ENCODE measurements around the gene PRDM15. TPM values are rescaled to one million over a fixed set of nuclear protein-coding genes. Genes with fewer than 3 reads are reported as not detected.

Gene PRDM15
- total and polyA plus RNA-seq, 2 experiments from 2014 or later = 2.3 to 4.2 TPM

- no peak overlapping the region for H2AFZ ChIP-seq
- in situ Hi-C loops (cut with MboI) = no loop called here
- no peaks in the 10 kb centered on the region for H4K20me1 ChIP-seq (ENCODE audit: insufficient read depth)
- H3K9me2 ChIP-seq (ENCODE audit: insufficient read depth) = no peaks in the 10 kb centered on the region
- 0 out of 2 replicates have a peak, but pooled peaks cover 11% of the 10 kb centered on the region for H3F3A ChIP-seq (ENCODE audit: insufficient read depth)
- WGBS, 2 experiments (ENCODE audit: low coverage in 1 of 2, low lambda C conversion rate in 2 of 2, missing lambda C conversion rate in 2 of 2) = 95 to 98% methylated on average over 8 of the region's 8 CpGs
- DNase-seq = no peak
- H3K9ac ChIP-seq = no peak overlapping the region
- TF ChIP-seq EZH2phosphoT487 (IDR thresholded peaks at IDR 0.05; ENCODE audit: insufficient read depth, low read depth) (no peak), EZH2 (IDR thresholded peaks at IDR 0.05; ENCODE audit: insufficient read depth, poor library complexity, severe bottlenecking) (no peak)
- H3K4me3 ChIP-seq = no peak overlapping the region
- peaks cover 14% of the 10 kb centered on the region for H3K4me1 ChIP-seq (ENCODE audit: insufficient read depth)
- H3K27ac ChIP-seq = no peak overlapping the region
- H3K27me3 ChIP-seq (replicated peaks; ENCODE audit: insufficient read depth) = no peaks in the 10 kb centered on the region
- H3K79me2 ChIP-seq (ENCODE audit: insufficient read depth) = peaks cover 40% of the 10 kb centered on the region
- 0 out of 2 replicates have a peak, but pooled peaks cover 4% of the 10 kb centered on the region for H3K36me3 ChIP-seq (ENCODE audit: low read depth)
- no peak overlapping the region for H3K4me2 ChIP-seq (ENCODE audit: unreplicated experiment)
- no peaks in the 10 kb centered on the region for H3K9me3 ChIP-seq (ENCODE audit: low read depth)
Measured at GRCh38 chr21:41875086-41875485, 4.1 kb downstream of the PRDM15 start.

GRCh38 chr21:41874611-41875010 lies 4.5 kb downstream of the PRDM15 start:
- DNase-seq = no peak

GRCh38 chr21:41873426-41873825 lies 5.7 kb downstream of the PRDM15 start:
- in situ Hi-C loops (cut with MboI) = no loop called here
- no peak for DNase-seq
- no peak for TF ChIP-seq EZH2phosphoT487 (IDR thresholded peaks at IDR 0.05; ENCODE audit: insufficient read depth, low read depth)
- TF ChIP-seq EZH2 (IDR thresholded peaks at IDR 0.05; ENCODE audit: insufficient read depth, poor library complexity, severe bottlenecking) = no peak
- H3K4me3 ChIP-seq = no peak overlapping the region
- H3F3A ChIP-seq (ENCODE audit: insufficient read depth) = 0 out of 2 replicates have a peak, but pooled peaks cover 10% of the 10 kb centered on the region
- 0 out of 2 replicates have a peak, but pooled peaks cover 4% of the 10 kb centered on the region for H3K36me3 ChIP-seq (ENCODE audit: low read depth)
- 78 to 80% methylated on average over 6 of the region's 6 CpGs for WGBS, 2 experiments (ENCODE audit: low coverage in 1 of 2, low lambda C conversion rate in 2 of 2, missing lambda C conversion rate in 2 of 2)
- peaks cover 47% of the 10 kb centered on the region for H3K79me2 ChIP-seq (ENCODE audit: insufficient read depth)
- H4K20me1 ChIP-seq (ENCODE audit: insufficient read depth) = no peaks in the 10 kb centered on the region
- H3K9me3 ChIP-seq (ENCODE audit: low read depth) = no peaks in the 10 kb centered on the region
- H3K27ac ChIP-seq = no peak overlapping the region
- no peak overlapping the region for H3K4me2 ChIP-seq (ENCODE audit: unreplicated experiment)
- no peaks in the 10 kb centered on the region for H3K9me2 ChIP-seq (ENCODE audit: insufficient read depth)
- peaks cover 13% of the 10 kb centered on the region for H3K4me1 ChIP-seq (ENCODE audit: insufficient read depth)
- no peak overlapping the region for H3K9ac ChIP-seq
- H3K27me3 ChIP-seq (replicated peaks; ENCODE audit: insufficient read depth) = no peaks in the 10 kb centered on the region
- no peak overlapping the region for H2AFZ ChIP-seq

More at GRCh38 chr21:41874611-41875010, 4.5 kb downstream of the PRDM15 start:
- TF ChIP-seq EZH2 (IDR thresholded peaks at IDR 0.05; ENCODE audit: insufficient read depth, poor library complexity, severe bottlenecking) (no peak), EZH2phosphoT487 (IDR thresholded peaks at IDR 0.05; ENCODE audit: insufficient read depth, low read depth) (no peak)
- Histone ChIP-seq H3K79me2 (ENCODE audit: insufficient read depth) (peaks cover 42% of the 10 kb centered on the region), H3K4me1 (ENCODE audit: insufficient read depth) (peaks cover 11% of the 10 kb centered on the region; the same call in 1 of the 2 replicates), H3K36me3 (ENCODE audit: low read depth) (0 out of 2 replicates have a peak, but pooled peaks cover 4% of the 10 kb centered on the region), H3K9me3 (ENCODE audit: low read depth) (no peaks in the 10 kb centered on the region), H4K20me1 (ENCODE audit: insufficient read depth) (no peaks in the 10 kb centered on the region), H3K27ac (no peak overlapping the region), H3K9me2 (ENCODE audit: insufficient read depth) (no peaks in the 10 kb centered on the region), H3K9ac (no peak overlapping the region), H2AFZ (no peak overlapping the region), H3F3A (ENCODE audit: insufficient read depth) (0 out of 2 replicates have a peak, but pooled peaks cover 11% of the 10 kb centered on the region), H3K4me2 (ENCODE audit: unreplicated experiment) (no peak overlapping the region), H3K4me3 (no peak overlapping the region), H3K27me3 (replicated peaks; ENCODE audit: insufficient read depth) (no peaks in the 10 kb centered on the region)
- in situ Hi-C loops (cut with MboI) = no loop called here
- WGBS, 2 experiments (ENCODE audit: low coverage in 1 of 2, low lambda C conversion rate in 2 of 2, missing lambda C conversion rate in 2 of 2) = 91 to 93% methylated on average over 11 of the region's 11 CpGs

- Histone ChIP-seq H3K9ac (no peak overlapping the region), H3K36me3 (ENCODE audit: low read depth) (0 out of 2 replicates have a peak, but pooled peaks cover 4% of the 10 kb centered on the region), H3K27ac (no peak overlapping the region), H3K4me1 (ENCODE audit: insufficient read depth) (peaks cover 17% of the 10 kb centered on the region), H4K20me1 (ENCODE audit: insufficient read depth) (no peaks in the 10 kb centered on the region), H3F3A (ENCODE audit: insufficient read depth) (0 out of 2 replicates have a peak, but pooled peaks cover 6% of the 10 kb centered on the region), H3K9me3 (ENCODE audit: low read depth) (no peaks in the 10 kb centered on the region), H3K4me2 (ENCODE audit: unreplicated experiment) (no peak overlapping the region), H3K27me3 (replicated peaks; ENCODE audit: insufficient read depth) (no peaks in the 10 kb centered on the region), H3K9me2 (ENCODE audit: insufficient read depth) (no peaks in the 10 kb centered on the region), H2AFZ (no peak overlapping the region), H3K4me3 (no peak overlapping the region), H3K79me2 (ENCODE audit: insufficient read depth) (peaks cover 42% of the 10 kb centered on the region)
- DNase-seq = no peak
- 86 to 92% methylated on average over 13 of the region's 13 CpGs for WGBS, 2 experiments (ENCODE audit: low coverage in 1 of 2, low lambda C conversion rate in 2 of 2, missing lambda C conversion rate in 2 of 2)
- TF ChIP-seq EZH2 (IDR thresholded peaks at IDR 0.05; ENCODE audit: insufficient read depth, poor library complexity, severe bottlenecking) (no peak), EZH2phosphoT487 (IDR thresholded peaks at IDR 0.05; ENCODE audit: insufficient read depth, low read depth) (no peak)
- in situ Hi-C loops (cut with MboI) = no loop called here
Measured at GRCh38 chr21:41873005-41873404, 6.1 kb downstream of the PRDM15 start.
